ENCODE data around the gene ZIK1.

Gene ZIK1

GRCh38 chr19:57572415-57572947 is 11.5 kb upstream of the ZIK1 start:
- Histone ChIP-seq H3K9ac (ENCODE audit: low read length) (no peak overlapping the region), H3K27ac (ENCODE audit: low read depth, low read length, poor library complexity, severe bottlenecking) (no peak overlapping the region), H3K4me2 (ENCODE audit: low read length) (no peak overlapping the region), H3K4me3 (ENCODE audit: low read depth, low read length, poor library complexity, severe bottlenecking) (no peak overlapping the region), H2AFZ (ENCODE audit: low read length) (no peak overlapping the region), H3K27me3 (ENCODE audit: insufficient read depth, low read length) (no peaks in the 10 kb centered on the region), H3K9me3 (ENCODE audit: low read length) (peaks cover 56% of the 10 kb centered on the region), H4K20me1 (ENCODE audit: insufficient read depth, low read length) (no peaks in the 10 kb centered on the region), H3K9me2 (ENCODE audit: low read depth, low read length) (no peaks in the 10 kb centered on the region), H3K79me2 (ENCODE audit: insufficient read depth, low read length) (0 out of 2 replicates have a peak, but pooled peaks cover 4% of the 10 kb centered on the region), H3F3A (ENCODE audit: insufficient read depth, low read length) (no peaks in the 10 kb centered on the region), H3K4me1 (ENCODE audit: insufficient read depth, low read length, severe bottlenecking) (peaks cover 2% of the 10 kb centered on the region), H3K36me3 (ENCODE audit: insufficient read depth, low read length) (peaks cover 68% of the 10 kb centered on the region)
- TF ChIP-seq EZH2 (IDR thresholded peaks at IDR 0.05; ENCODE audit: borderline replicate concordance, low read length) (no peak), CTCF (IDR thresholded peaks at IDR 0.05; ENCODE audit: low read length) (no peak)

DNA sequence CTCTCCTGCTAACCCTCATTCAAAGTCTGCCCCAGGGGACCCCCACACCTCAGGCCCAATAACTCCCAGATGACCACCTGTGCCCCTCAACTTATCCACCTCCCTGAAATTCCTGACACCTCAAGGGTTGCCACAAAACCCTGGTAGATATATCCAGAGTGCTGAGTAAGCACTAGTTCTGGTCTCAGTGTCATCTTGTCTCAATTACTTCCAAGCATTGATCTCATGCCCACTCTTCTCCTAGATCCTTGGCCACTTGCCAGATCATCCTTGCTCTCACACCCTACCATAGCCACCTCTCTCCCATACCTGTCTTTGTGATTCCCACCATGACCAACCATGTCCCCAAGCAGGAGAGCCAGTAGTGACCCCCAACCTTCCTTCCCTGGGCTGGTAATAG is 7.3 kb upstream of the ZIK1 start:
- TF ChIP-seq CTCF (IDR thresholded peaks at IDR 0.05; ENCODE audit: low read length) = no peak
- TF ChIP-seq EZH2 (IDR thresholded peaks at IDR 0.05; ENCODE audit: borderline replicate concordance, low read length) = no peak

GRCh38 chr19:57578487-57579205 is 5.3 kb upstream of the ZIK1 start, which contains the start of gene ZNF416:
ZNF416 (minus strand) TSS chr19:57578911; CDS start chr19:57578704, 207 bp downstream.
- peak within 1 kb of the TSS; percentile 6 for H3K27ac ChIP-seq (ENCODE audit: low read depth, low read length, poor library complexity, severe bottlenecking)
- peaks cover 31% of the 10 kb centered on the region for H3K9me3 ChIP-seq (ENCODE audit: low read length)
- H3K9ac ChIP-seq (ENCODE audit: low read length) = peak within 1 kb of the TSS; percentile 75
- H3K36me3 ChIP-seq (ENCODE audit: insufficient read depth, low read length) = peaks cover 46% of the 10 kb centered on the region
- H2AFZ ChIP-seq (ENCODE audit: low read length) = peak within 1 kb of the TSS; percentile 99
- no peaks in the 10 kb centered on the region for H4K20me1 ChIP-seq (ENCODE audit: insufficient read depth, low read length)
- H3F3A ChIP-seq (ENCODE audit: insufficient read depth, low read length) = no peaks in the 10 kb centered on the region
- H3K4me1 ChIP-seq (ENCODE audit: insufficient read depth, low read length, severe bottlenecking) = peaks cover 16% of the 10 kb centered on the region
- H3K9me2 ChIP-seq (ENCODE audit: low read depth, low read length) = no peaks in the 10 kb centered on the region
- TF ChIP-seq CTCF (IDR thresholded peaks at IDR 0.05; ENCODE audit: low read length) (peak; percentile 39; the same call in 1 of the 2 replicates), EZH2 (IDR thresholded peaks at IDR 0.05; ENCODE audit: borderline replicate concordance, low read length) (no peak)
- no peaks in the 10 kb centered on the region for H3K27me3 ChIP-seq (ENCODE audit: insufficient read depth, low read length)
- H3K4me2 ChIP-seq (ENCODE audit: low read length) = peak within 1 kb of the TSS; percentile 86
- peak within 1 kb of the TSS; percentile 80 for H3K4me3 ChIP-seq (ENCODE audit: low read depth, low read length, poor library complexity, severe bottlenecking)
- H3K79me2 ChIP-seq (ENCODE audit: insufficient read depth, low read length) = 0 out of 2 replicates have a peak, but pooled peaks cover 11% of the 10 kb centered on the region

More for the DNA sequence above, 7.3 kb upstream of the ZIK1 start:
- Histone ChIP-seq H3K4me3 (ENCODE audit: low read depth, low read length, poor library complexity, severe bottlenecking) (no peak overlapping the region), H3K27ac (ENCODE audit: low read depth, low read length, poor library complexity, severe bottlenecking) (no peak overlapping the region), H4K20me1 (ENCODE audit: insufficient read depth, low read length) (no peaks in the 10 kb centered on the region), H3K79me2 (ENCODE audit: insufficient read depth, low read length) (0 out of 2 replicates have a peak, but pooled peaks cover 11% of the 10 kb centered on the region), H3K4me1 (ENCODE audit: insufficient read depth, low read length, severe bottlenecking) (peaks cover 16% of the 10 kb centered on the region), H3K9me2 (ENCODE audit: low read depth, low read length) (no peaks in the 10 kb centered on the region), H2AFZ (ENCODE audit: low read length) (no peak overlapping the region), H3K9ac (ENCODE audit: low read length) (no peak overlapping the region), H3K27me3 (ENCODE audit: insufficient read depth, low read length) (no peaks in the 10 kb centered on the region), H3F3A (ENCODE audit: insufficient read depth, low read length) (no peaks in the 10 kb centered on the region), H3K9me3 (ENCODE audit: low read length) (peaks cover 42% of the 10 kb centered on the region), H3K4me2 (ENCODE audit: low read length) (no peak overlapping the region), H3K36me3 (ENCODE audit: insufficient read depth, low read length) (peaks cover 66% of the 10 kb centered on the region)

Data from OCI-LY1 (cell line).